Neural cell (in vitro differentiated cells): ENCODE data around the gene PTK7. TPM values are rescaled to one million over a fixed set of nuclear protein-coding genes. Genes with fewer than 3 reads are reported as not detected.

ENCODE experiments used
- H2AFZ ChIP-seq: fragments of 200-600, 300-800 bp; sonication (generic), shearing (Covaris generic); 2 replicates; pipeline ENCODE4 v1.6.0; 2014; ENCODE audit warnings: low read depth, mild to moderate bottlenecking, antibody characterized with exemption, low read length, moderate library complexity
- H3F3A ChIP-seq: fragments of 200-600 bp; shearing (Covaris generic); 2 replicates; pipeline ENCODE4 v1.6.1; 2016; ENCODE audit warnings: mild to moderate bottlenecking, moderate library complexity, mixed read lengths, antibody characterized with exemption, low read length; ENCODE audit not compliant: insufficient read depth, poor library complexity, severe bottlenecking
- H3K27ac ChIP-seq: fragments of 200-600, 300-800 bp; sonication (generic), shearing (Covaris generic); 2 replicates; pipeline ENCODE4 v1.5.1; 2014; ENCODE audit warnings: mild to moderate bottlenecking, low read length, moderate library complexity
- H3K27me3 ChIP-seq: fragments of 300-800, 200-600 bp; sonication (generic), shearing (Covaris generic); 2 replicates; pipeline ENCODE4 v1.6.0; 2014; ENCODE audit warnings: mild to moderate bottlenecking, low read depth, low read length, moderate library complexity; ENCODE audit not compliant: insufficient read depth
- H3K36me3 ChIP-seq: fragments of 300-800, 200-600 bp; sonication (generic), shearing (Covaris generic); 2 replicates; pipeline ENCODE4 v1.5.1; 2014; ENCODE audit warnings: mild to moderate bottlenecking, antibody characterized with exemption, low read length, moderate library complexity; ENCODE audit not compliant: insufficient read depth
- H3K4me2 ChIP-seq: fragments of 300-800, 200-600 bp; sonication (generic), shearing (Covaris generic); 2 replicates; pipeline ENCODE4 v1.6.0; 2014; ENCODE audit warnings: mild to moderate bottlenecking, low read length
- H3K4me3 ChIP-seq: fragments of 300-800, 200-600 bp; sonication (generic), shearing (Covaris generic); 2 replicates; pipeline ENCODE4 v1.5.1; 2014; ENCODE audit warnings: mild to moderate bottlenecking, low read length, moderate library complexity
- H3K79me2 ChIP-seq: fragments of 200-600 bp; shearing (Covaris generic); replicated peaks from 2 replicates; pipeline ENCODE4 v1.6.0; 2014; ENCODE audit warnings: mild to moderate bottlenecking, low read length, moderate library complexity; ENCODE audit not compliant: insufficient read depth
- H3K9ac ChIP-seq: fragments of 300-800, 200-600 bp; sonication (generic), shearing (Covaris generic); 2 replicates; pipeline ENCODE4 v1.6.1; 2016; ENCODE audit warnings: mild to moderate bottlenecking, low read length, mixed read lengths
- H3K9me2 ChIP-seq: fragments of 200-600 bp; shearing (Covaris generic); 2 replicates; pipeline ENCODE4 v1.6.1; 2016; ENCODE audit warnings: mild to moderate bottlenecking, low read length, mixed read lengths; ENCODE audit not compliant: insufficient read depth
- H3K9me3 ChIP-seq: fragments of 200-600, 300-800 bp; sonication (generic), shearing (Covaris generic); 2 replicates; pipeline ENCODE4 v1.6.1; 2016; ENCODE audit warnings: mild to moderate bottlenecking, mixed run types, low read length, moderate library complexity, mixed read lengths
- H4K20me1 ChIP-seq: fragments of 200-600 bp; shearing (Covaris generic); 2 replicates; pipeline ENCODE4 v1.6.1; 2016; ENCODE audit warnings: mild to moderate bottlenecking, mixed run types; ENCODE audit not compliant: insufficient read depth
- CTCF ChIP-seq: fragments of 450-650 bp; IDR thresholded peaks from 2 replicates; pipeline ENCODE4 v1.5.1; 2014; ENCODE audit warnings: antibody characterized with exemption, mild to moderate bottlenecking, moderate library complexity; ENCODE audit not compliant: poor library complexity, severe bottlenecking
- EP300 ChIP-seq: fragments of 450-650 bp; conservative IDR thresholded peaks from 2 replicates; pipeline ENCODE4 v1.6.1; 2014; ENCODE audit warnings: antibody characterized with exemption, mild to moderate bottlenecking, moderate library complexity; ENCODE audit not compliant: poor library complexity, severe bottlenecking
- EZH2 ChIP-seq: fragments of 200-600, 300-800 bp; shearing (Covaris generic), sonication (generic); IDR thresholded peaks from 2 replicates; pipeline ENCODE4 v1.6.1; 2014; ENCODE audit warnings: antibody characterized with exemption, low read length, borderline replicate concordance, mild to moderate bottlenecking; ENCODE audit not compliant: insufficient read depth, poor library complexity, severe bottlenecking
- MXI1 ChIP-seq: fragments of 450-650 bp; conservative IDR thresholded peaks from 2 replicates; pipeline ENCODE4 v1.6.1; 2014; ENCODE audit warnings: antibody characterized with exemption, mild to moderate bottlenecking; ENCODE audit not compliant: poor library complexity, severe bottlenecking
- POLR2AphosphoS5 ChIP-seq: IDR thresholded peaks from 2 replicates; pipeline ENCODE4 v1.6.1; 2012
- RAD21 ChIP-seq: fragments of 450-650 bp; conservative IDR thresholded peaks from 2 replicates; pipeline ENCODE4 v1.6.1; 2014; ENCODE audit warnings: antibody characterized with exemption, mild to moderate bottlenecking, moderate library complexity
- REST ChIP-seq: IDR thresholded peaks from 2 replicates; pipeline ENCODE4 v1.6.1; 2012; ENCODE audit warnings: borderline replicate concordance
- SMC3 ChIP-seq: fragments of 450-650 bp; conservative IDR thresholded peaks from 2 replicates; pipeline ENCODE4 v1.6.1; 2014; ENCODE audit warnings: antibody characterized with exemption, mild to moderate bottlenecking, moderate library complexity; ENCODE audit not compliant: poor library complexity
- TAF1 ChIP-seq: IDR thresholded peaks from 2 replicates; pipeline ENCODE4 v1.6.1; 2012; ENCODE audit warnings: low read depth
- polyA plus RNA-seq: library from polyadenylated mRNA; depleted of rRNA; stranded (reverse); fragments of >200 nt; gene quantifications from 2 replicates; pipeline ENCODE4 v1.2.3, GENCODE V29; 2014

The PTK7 gene
- polyA plus RNA-seq, 1 donor from 2014 or later, result 32.5 TPM

- Histone ChIP-seq H3K4me2 (no peak overlapping the region), H3K36me3 (no peaks in the 10 kb centered on the region), H4K20me1 (peaks cover 18% of the 10 kb centered on the region), H3K27ac (peak overlapping the region; percentile 92), H2AFZ (peak overlapping the region; percentile 18), H3F3A (no peaks in the 10 kb centered on the region), H3K79me2 (peaks cover 35% of the 10 kb centered on the region), H3K27me3 (no peaks in the 10 kb centered on the region), H3K4me3 (peak overlapping the region; percentile 98), H3K9ac (peak overlapping the region; percentile 99), H3K9me2 (no peaks in the 10 kb centered on the region), H3K9me3 (no peaks in the 10 kb centered on the region)
- TF ChIP-seq MXI1, result no peak
- no peak for TF ChIP-seq CTCF
- TF ChIP-seq EP300, result no peak
- TF ChIP-seq POLR2AphosphoS5, result no peak
- TF ChIP-seq TAF1, result no peak
- no peak for TF ChIP-seq REST
- TF ChIP-seq EZH2, result no peak
- no peak for TF ChIP-seq RAD21
- no peak for TF ChIP-seq SMC3
Observed at GRCh38 chr6:43171707-43172103, 95.6 kb downstream of the PTK7 start.

GRCh38 chr6:43172104-43173007, 96.2 kb downstream of the PTK7 start:
- peak overlapping the region; percentile 18 for H2AFZ ChIP-seq
- no peaks in the 10 kb centered on the region for H3K9me3 ChIP-seq
- peaks cover 35% of the 10 kb centered on the region for H3K79me2 ChIP-seq
- TF ChIP-seq TAF1 (peak; percentile 43), POLR2AphosphoS5 (peak; percentile 51), SMC3 (no peak), RAD21 (no peak), MXI1 (peak; percentile 81), REST (peak; percentile 50)
- peaks cover 18% of the 10 kb centered on the region for H4K20me1 ChIP-seq
- no peaks in the 10 kb centered on the region for H3K27me3 ChIP-seq
- peak overlapping the region; percentile 99 for H3K9ac ChIP-seq
- H3F3A ChIP-seq, result no peaks in the 10 kb centered on the region
- peak overlapping the region; percentile 98 for H3K4me3 ChIP-seq
- H3K9me2 ChIP-seq, result no peaks in the 10 kb centered on the region
- peak overlapping the region; percentile 92 for H3K27ac ChIP-seq
- no peaks in the 10 kb centered on the region for H3K36me3 ChIP-seq
- H3K4me2 ChIP-seq, result peak overlapping the region; percentile 84
